SK-N-MC (cell line): ENCODE measurements around the gene BACE2.

Source experiments
- EZH2 ChIP-seq: fragments of 200-600 bp; sonication (generic); IDR thresholded peaks from one replicate; pipeline ENCODE4 v1.6.1; 2017; ENCODE audit warnings: antibody characterized with exemption
- POLR2AphosphoS5 ChIP-seq: IDR thresholded peaks from 2 replicates; pipeline ENCODE4 v1.6.1; 2012; ENCODE audit warnings: mild to moderate bottlenecking, low read depth, low read length, borderline replicate concordance

GRCh38 chr21:41189150-41189745 is 21.3 kb downstream of the BACE2 start:
- TF ChIP-seq POLR2AphosphoS5 (no peak), EZH2 (no peak)
